ENCODE results near the gene CASS4. TPM values are rescaled to one million over a fixed set of nuclear protein-coding genes. Genes with fewer than 3 reads are reported as not detected.

CASS4 gene
- total and polyA plus RNA-seq, 9 of the 15 experiments (the other 6 are each of a cell fraction or from before 2014, with no cell fraction given) = 8.1 to 53.8 (median 26.7) TPM

DNA sequence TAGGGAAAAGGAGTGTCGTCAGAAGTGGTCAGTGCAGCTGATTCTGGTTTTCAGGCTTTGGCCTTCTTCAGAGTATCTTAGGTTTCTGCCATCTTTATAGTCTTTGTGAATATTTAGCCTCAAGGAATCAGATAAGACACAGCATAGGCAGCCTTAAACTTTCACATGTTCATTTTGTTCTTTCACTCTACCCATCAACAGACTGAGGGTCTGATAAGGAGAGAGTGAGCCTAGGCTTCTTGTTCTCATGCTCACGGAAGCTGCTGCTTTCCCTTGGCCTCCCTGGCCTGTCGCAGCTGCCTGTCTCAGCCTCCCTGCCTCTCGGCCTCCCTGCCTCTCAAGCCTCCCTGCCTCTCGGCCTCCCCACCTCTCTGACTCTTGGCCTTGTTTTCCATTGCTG is 76.5 kb downstream of the CASS4 start:
- CTCF ChIA-PET (ENCODE audit: low intra/inter-chr PET ratio) = no interaction called here
- no peaks in the 10 kb centered on the region for H3K9me1 ChIP-seq (ENCODE audit: control insufficient read depth, insufficient read depth, low read length)
- H2AFZ ChIP-seq (ENCODE audit: low read depth, low read length) = no peak overlapping the region
- H3K27me3 ChIP-seq (ENCODE audit: control insufficient read depth in 2 of 2, insufficient read depth in 2 of 2, low read length in 2 of 2) = no peaks in the 10 kb centered on the region
- TF ChIP-seq ATF2 (CRISPR knock-in tag; IDR thresholded peaks at IDR 0.05) (no peak), RBM25 (IDR thresholded peaks at IDR 0.05; ENCODE audit: low read depth, low read length, severe bottlenecking) (peak; percentile 16), SRF (CRISPR knock-in tag; IDR thresholded peaks at IDR 0.05) (no peak)
- no peak overlapping the region for H3K4me3 ChIP-seq
- ATAC-seq = no peak
- no peaks in the 10 kb centered on the region; the same call in 1 of the 2 replicates for H4K20me1 ChIP-seq (replicated peaks; ENCODE audit: control insufficient read depth, insufficient read depth, low read length)
- H3K9me3 ChIP-seq (replicated peaks; ENCODE audit: control insufficient read depth, insufficient read depth, low read depth, low read length) = no peaks in the 10 kb centered on the region
- intact Hi-C loops (cut with micrococcal nuclease) (no loop called here), in situ Hi-C loops (cut with MboI) (no loop called here)
- no peaks in the 10 kb centered on the region for H3K4me1 ChIP-seq (replicated peaks in 1 of 2; ENCODE audit: control insufficient read depth in 2 of 2, insufficient read depth in 2 of 2, low read length in 2 of 2)
- H3K9ac ChIP-seq (ENCODE audit: insufficient read depth in 1 of 2, low read depth in 2 of 2, low read length in 2 of 2) = no peak overlapping the region
- H3K4me2 ChIP-seq (ENCODE audit: insufficient read depth, low read length) = no peak overlapping the region
- DNase-seq (ENCODE audit: extremely low read depth in 1 of 4, low spot score in 3 of 4) = no peak
- H3K27ac ChIP-seq (ENCODE audit: extremely low read depth, low read depth, low read length) = no peak overlapping the region
- FAIRE-seq = no peak
- no TSS peak for BruUV-seq (replicated peaks)
- peaks cover 69% of the 10 kb centered on the region for H3K36me3 ChIP-seq (ENCODE audit: control insufficient read depth, insufficient read depth, low read length)
- POLR2A ChIA-PET = interaction anchor here (1.5 kb wide), 1 partner anchor 96 kb away, joined by 3 read pairs; the partner anchor contains the start of genes AURKA and CSTF1
- 82% methylated on average over 5 of the region's 5 CpGs for WGBS (ENCODE audit: insufficient coverage, low coverage, missing lambda C conversion rate)
- H3K79me2 ChIP-seq (ENCODE audit: control insufficient read depth, insufficient read depth, low read length) = no peaks in the 10 kb centered on the region

DNA sequence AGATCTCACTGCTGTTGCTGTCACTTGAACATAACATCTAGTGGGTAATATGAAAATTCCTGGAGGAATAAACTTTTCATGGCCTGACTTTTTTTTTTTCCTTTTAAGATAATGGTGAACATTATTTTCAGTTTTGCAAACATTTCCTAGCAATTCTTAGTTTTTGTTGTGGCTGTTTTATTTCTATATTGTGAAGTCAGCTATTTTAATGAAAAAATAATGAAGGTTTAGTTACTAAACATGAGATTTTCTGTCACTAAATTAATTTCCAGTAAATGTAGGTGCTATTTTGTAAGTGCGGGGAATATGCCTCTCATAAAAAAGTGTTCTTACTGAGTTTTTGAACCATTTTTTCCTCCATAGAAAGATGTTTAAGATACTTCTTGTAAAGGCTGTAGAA is 89.1 kb downstream of the CASS4 start:
- in situ Hi-C loops (cut with MboI) = no loop called here
- Histone ChIP-seq H3K27ac (ENCODE audit: extremely low read depth, low read depth, low read length) (no peak overlapping the region), H3K27me3 (ENCODE audit: control insufficient read depth in 2 of 2, insufficient read depth in 2 of 2, low read length in 2 of 2) (no peaks in the 10 kb centered on the region), H3K9ac (ENCODE audit: insufficient read depth in 1 of 2, low read depth in 2 of 2, low read length in 2 of 2) (no peak overlapping the region), H3K4me2 (ENCODE audit: insufficient read depth, low read length) (no peak overlapping the region), H4K20me1 (replicated peaks; ENCODE audit: control insufficient read depth, insufficient read depth, low read length) (no peaks in the 10 kb centered on the region), H3K9me1 (ENCODE audit: control insufficient read depth, insufficient read depth, low read length) (no peaks in the 10 kb centered on the region), H3K4me3 (no peak overlapping the region), H3K9me3 (replicated peaks; ENCODE audit: control insufficient read depth, insufficient read depth, low read depth, low read length) (no peaks in the 10 kb centered on the region), H3K79me2 (ENCODE audit: control insufficient read depth, insufficient read depth, low read length) (no peaks in the 10 kb centered on the region), H3K4me1 (replicated peaks in 1 of 2; ENCODE audit: control insufficient read depth in 2 of 2, insufficient read depth in 2 of 2, low read length in 2 of 2) (no peaks in the 10 kb centered on the region), H3K36me3 (ENCODE audit: control insufficient read depth, insufficient read depth, low read length) (peaks cover 12% of the 10 kb centered on the region; the same call in 2 of the 3 replicates), H2AFZ (ENCODE audit: low read depth, low read length) (no peak overlapping the region)
- TF ChIP-seq ZNF785 (CRISPR knock-in tag; IDR thresholded peaks at IDR 0.05) (no peak), POLR2G (IDR thresholded peaks at IDR 0.05; ENCODE audit: low read depth, low read length) (no peak), ZNF316 (IDR thresholded peaks at IDR 0.05) (peak; percentile 76), ZNF507 (tag; conservative IDR thresholded peaks at IDR 0.05) (no peak), MAFG (tag; conservative IDR thresholded peaks at IDR 0.05) (0 out of 2 replicates have a peak, but pooled peaks have one; percentile 37), C11orf30 (IDR thresholded peaks at IDR 0.05; ENCODE audit: low read depth) (peak; percentile 48)
- DNase-seq (ENCODE audit: extremely low read depth in 1 of 4, low spot score in 3 of 4) = no peak
- POLR2A ChIA-PET = interaction anchor here (0.7 kb wide), 2 partner anchors 9 to 25 kb away, joined by 3 read pairs; no protein-coding TSS in a partner anchor
- 100% methylated on average over 1 of the region's 1 CpG for WGBS (ENCODE audit: insufficient coverage, low coverage, missing lambda C conversion rate)
- no TSS peak for BruUV-seq (replicated peaks)
- no peak for FAIRE-seq
- CTCF ChIA-PET (ENCODE audit: low intra/inter-chr PET ratio) = no interaction called here
- intact Hi-C loops (cut with micrococcal nuclease) = no loop called here
- no peak for ATAC-seq
